SH-SY5Y (cell line): ENCODE data around the gene PLA2G4E.

Source experiments
- GATA2 ChIP-seq: IDR thresholded peaks from 2 replicates; pipeline ENCODE4 v1.6.1; 2011; ENCODE audit warnings: mild to moderate bottlenecking, low read depth, low read length
- GATA3 ChIP-seq: IDR thresholded peaks from 2 replicates; pipeline ENCODE4 v1.6.1; 2011; ENCODE audit warnings: low read depth, mild to moderate bottlenecking, low read length, moderate library complexity

- TF ChIP-seq GATA3 (no peak), GATA2 (no peak)
Observed at GRCh38 chr15:42016971-42017370, 3.9 kb downstream of the PLA2G4E start.
